ENCODE data around the gene AHCYL2. TPM values are rescaled to one million over a fixed set of nuclear protein-coding genes. Genes with fewer than 3 reads are reported as not detected.

The AHCYL2 gene
- total RNA-seq, 1 donor from 2014 or later: 39.3 TPM

DNA sequence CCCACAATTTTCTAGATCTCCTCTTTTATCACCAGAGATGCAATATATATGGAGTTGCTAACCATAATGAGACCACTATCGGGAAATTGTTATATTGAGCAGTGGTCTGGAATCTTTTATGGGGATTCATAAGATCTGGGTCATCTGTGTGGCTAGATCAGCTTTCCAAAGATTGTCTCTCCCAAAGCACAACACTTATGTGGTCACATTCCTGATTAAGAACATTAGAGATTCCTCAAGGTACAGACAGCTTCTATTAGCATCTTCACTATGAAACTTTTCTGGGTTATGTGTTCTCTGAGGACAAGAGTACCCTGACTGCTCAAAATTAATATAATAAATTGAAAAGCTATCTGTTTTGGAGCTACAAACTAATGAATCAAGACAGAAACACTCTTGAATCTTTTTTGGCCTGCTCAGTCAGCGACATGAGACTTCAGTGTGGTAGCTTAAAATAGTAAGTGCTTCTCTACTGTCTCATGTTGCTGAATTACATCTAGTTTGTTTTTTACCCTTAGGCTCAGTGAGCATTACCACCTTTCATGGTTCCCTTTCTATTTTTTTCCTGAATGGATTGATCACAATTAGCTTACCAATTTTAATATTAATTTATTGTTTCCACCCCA is 166.8 kb downstream of the AHCYL2 start:
- Histone ChIP-seq H3K4me3 (no peak overlapping the region), H3F3A (ENCODE audit: low read depth) (peaks cover 16% of the 10 kb centered on the region), H3K27me3 (no peaks in the 10 kb centered on the region), H3K9ac (no peak overlapping the region), H4K20me1 (ENCODE audit: low read depth) (peaks cover 31% of the 10 kb centered on the region), H3K27ac (no peak overlapping the region), H3K36me3 (no peaks in the 10 kb centered on the region), H2AFZ (replicated peaks) (no peak overlapping the region), H3K4me1 (peaks cover 37% of the 10 kb centered on the region), H3K9me3 (ENCODE audit: low read depth) (no peaks in the 10 kb centered on the region), H3K4me2 (no peak overlapping the region), H3K79me2 (ENCODE audit: low read depth) (no peaks in the 10 kb centered on the region)
- no peak for DNase-seq (ENCODE audit: low spot score)
- no peak for TF ChIP-seq EZH2phosphoT487 (IDR thresholded peaks at IDR 0.05)
- TF ChIP-seq EZH2 (IDR thresholded peaks at IDR 0.05): no peak
- TF ChIP-seq, protein P1, sequence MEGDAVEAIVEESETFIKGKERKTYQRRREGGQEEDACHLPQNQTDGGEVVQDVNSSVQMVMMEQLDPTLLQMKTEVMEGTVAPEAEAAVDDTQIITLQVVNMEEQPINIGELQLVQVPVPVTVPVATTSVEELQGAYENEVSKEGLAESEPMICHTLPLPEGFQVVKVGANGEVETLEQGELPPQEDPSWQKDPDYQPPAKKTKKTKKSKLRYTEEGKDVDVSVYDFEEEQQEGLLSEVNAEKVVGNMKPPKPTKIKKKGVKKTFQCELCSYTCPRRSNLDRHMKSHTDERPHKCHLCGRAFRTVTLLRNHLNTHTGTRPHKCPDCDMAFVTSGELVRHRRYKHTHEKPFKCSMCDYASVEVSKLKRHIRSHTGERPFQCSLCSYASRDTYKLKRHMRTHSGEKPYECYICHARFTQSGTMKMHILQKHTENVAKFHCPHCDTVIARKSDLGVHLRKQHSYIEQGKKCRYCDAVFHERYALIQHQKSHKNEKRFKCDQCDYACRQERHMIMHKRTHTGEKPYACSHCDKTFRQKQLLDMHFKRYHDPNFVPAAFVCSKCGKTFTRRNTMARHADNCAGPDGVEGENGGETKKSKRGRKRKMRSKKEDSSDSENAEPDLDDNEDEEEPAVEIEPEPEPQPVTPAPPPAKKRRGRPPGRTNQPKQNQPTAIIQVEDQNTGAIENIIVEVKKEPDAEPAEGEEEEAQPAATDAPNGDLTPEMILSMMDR (IDR thresholded peaks at IDR 0.05): no peak
- Mint-ChIP-seq H3K27ac (no peak overlapping the region), H3K36me3 (peaks cover 11% of the 10 kb centered on the region), H3K9me3 (no peaks in the 10 kb centered on the region), H3K4me3 (no peak overlapping the region), H3K27me3 (ENCODE audit: insufficient read depth, low read depth) (peaks cover 2% of the 10 kb centered on the region), H3K4me1 (peaks cover 23% of the 10 kb centered on the region)

DNA sequence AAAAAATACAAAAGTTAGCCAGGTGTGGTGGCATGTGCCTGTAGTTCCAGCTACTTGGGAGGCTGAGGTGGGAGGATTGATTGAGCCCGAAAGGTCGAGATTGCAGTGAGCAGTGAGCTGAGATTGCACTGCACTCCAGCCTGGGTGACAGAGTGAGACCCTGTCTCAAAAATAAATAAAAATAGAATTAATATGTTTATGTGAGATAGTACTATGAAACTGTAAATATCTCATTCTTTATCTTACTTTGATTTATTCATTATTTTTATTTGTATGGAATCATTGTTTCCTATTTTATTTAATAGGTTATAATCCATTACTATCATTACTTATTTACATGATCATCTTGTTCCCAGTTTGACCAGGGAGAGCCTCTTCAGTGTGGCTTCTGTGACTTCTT is 168.4 kb downstream of the AHCYL2 start:
- Histone ChIP-seq H3F3A (ENCODE audit: low read depth) (peaks cover 5% of the 10 kb centered on the region), H3K27ac (no peak overlapping the region), H3K36me3 (no peaks in the 10 kb centered on the region), H3K27me3 (no peaks in the 10 kb centered on the region), H3K9me3 (ENCODE audit: low read depth) (no peaks in the 10 kb centered on the region), H3K4me2 (no peak overlapping the region), H3K79me2 (ENCODE audit: low read depth) (no peaks in the 10 kb centered on the region), H3K9ac (no peak overlapping the region), H3K4me1 (peaks cover 23% of the 10 kb centered on the region), H4K20me1 (ENCODE audit: low read depth) (peaks cover 15% of the 10 kb centered on the region), H2AFZ (replicated peaks) (no peak overlapping the region), H3K4me3 (no peak overlapping the region)
- no peak for DNase-seq (ENCODE audit: low spot score)
- peaks cover 10% of the 10 kb centered on the region for H3K4me1 Mint-ChIP-seq
- no peak overlapping the region for H3K27ac Mint-ChIP-seq
- H3K27me3 Mint-ChIP-seq (ENCODE audit: insufficient read depth, low read depth): peaks cover 2% of the 10 kb centered on the region
- H3K4me3 Mint-ChIP-seq: no peak overlapping the region
- H3K36me3 Mint-ChIP-seq: peaks cover 13% of the 10 kb centered on the region
- TF ChIP-seq, protein P1 (IDR thresholded peaks at IDR 0.05): no peak
- TF ChIP-seq EZH2 (IDR thresholded peaks at IDR 0.05) (no peak), EZH2phosphoT487 (IDR thresholded peaks at IDR 0.05) (no peak)
- H3K9me3 Mint-ChIP-seq: no peaks in the 10 kb centered on the region

DNA sequence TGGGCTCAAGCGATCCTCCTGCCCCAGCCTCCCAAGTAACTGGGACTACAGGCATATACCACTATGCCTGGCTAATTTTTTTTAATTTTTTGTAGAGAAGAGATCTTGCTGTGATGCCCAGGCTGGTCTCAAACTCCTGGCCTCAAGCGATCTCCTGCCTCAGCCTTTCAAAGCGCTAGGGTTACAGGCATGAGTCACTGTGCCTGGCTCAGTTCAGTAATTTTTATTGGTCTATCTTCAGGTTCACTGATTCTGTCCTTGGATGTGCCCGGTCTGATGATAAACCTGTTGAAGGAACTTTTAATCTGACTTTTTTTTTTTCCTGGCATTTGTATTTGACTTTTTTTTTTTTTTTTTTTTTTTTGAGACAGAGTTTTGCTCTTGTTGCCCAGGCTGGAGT is 169.3 kb downstream of the AHCYL2 start:
- no peak for DNase-seq (ENCODE audit: low spot score)
- no peaks in the 10 kb centered on the region for H3K9me3 Mint-ChIP-seq
- peaks cover 7% of the 10 kb centered on the region for H4K20me1 ChIP-seq (ENCODE audit: low read depth)
- no peak overlapping the region for H2AFZ ChIP-seq (replicated peaks)
- H3K27me3 Mint-ChIP-seq (ENCODE audit: insufficient read depth, low read depth): peaks cover 2% of the 10 kb centered on the region
- peaks cover 13% of the 10 kb centered on the region for H3K36me3 Mint-ChIP-seq
- no peak overlapping the region for H3K27ac Mint-ChIP-seq
- no peak overlapping the region for H3K27ac ChIP-seq
- H3K4me1 ChIP-seq: peaks cover 14% of the 10 kb centered on the region
- no peak overlapping the region for H3K4me3 ChIP-seq
- H3K4me3 Mint-ChIP-seq: no peak overlapping the region
- H3K27me3 ChIP-seq: no peaks in the 10 kb centered on the region
- TF ChIP-seq, protein P1 (IDR thresholded peaks at IDR 0.05): no peak
- no peak for TF ChIP-seq EZH2 (IDR thresholded peaks at IDR 0.05)
- no peak for TF ChIP-seq EZH2phosphoT487 (IDR thresholded peaks at IDR 0.05)
- H3K4me1 Mint-ChIP-seq: peaks cover 2% of the 10 kb centered on the region
- no peaks in the 10 kb centered on the region for H3K9me3 ChIP-seq (ENCODE audit: low read depth)
- H3F3A ChIP-seq (ENCODE audit: low read depth): no peaks in the 10 kb centered on the region
- H3K36me3 ChIP-seq: no peaks in the 10 kb centered on the region
- no peak overlapping the region for H3K4me2 ChIP-seq
- no peak overlapping the region for H3K9ac ChIP-seq
- H3K79me2 ChIP-seq (ENCODE audit: low read depth): no peaks in the 10 kb centered on the region
